H1 (cell line): Measurements from ENCODE around the gene UBE2G2. TPM values are rescaled to one million over a fixed set of nuclear protein-coding genes. Genes with fewer than 3 reads are reported as not detected.

Source experiments
- CTCF ChIA-PET: fragments of 300-600 bp; sonication (Branson Sonifier 250); formaldehyde crosslinking; loops from one replicate; lab custom pipeline; 2021; ENCODE audit not compliant: partially characterized antibody; lab: Charles Lee
- POLR2A ChIA-PET: fragments of 300-600 bp; sonication (Branson Sonifier 250); formaldehyde crosslinking; loops from one replicate; lab custom pipeline; 2021; ENCODE audit warnings: inconsistent platforms; ENCODE audit not compliant: partially characterized antibody; lab: Charles Lee
- DNase-seq, 2 experiments: peaks; one replicate each; pipeline versions ENCODE4 v3.0.0 to v3.0.0-alpha.2; 2010 to 2022; ENCODE audit warnings: low spot score in 2 of 2, low read depth in 1 of 2, mixed read lengths in 1 of 2
- FAIRE-seq: peaks from 2 replicates; lab custom pipeline; 2011; peaks lifted over from hg19 to GRCh38; lab: Jason Lieb, UNC
- H2AFZ ChIP-seq: 2 replicates; pipeline ENCODE4 v1.8.1; 2012; ENCODE audit warnings: low read length, inconsistent platforms
- H2AK5ac ChIP-seq: 2 replicates; pipeline ENCODE4 v1.6.1; 2013; ENCODE audit warnings: low read depth, low read length
- H2BK120ac ChIP-seq: replicated peaks from 2 replicates; pipeline ENCODE3; 2013; ENCODE audit warnings: low read depth, low read length, inconsistent platforms
- H2BK12ac ChIP-seq: 2 replicates; pipeline ENCODE4 v1.6.1; 2013; ENCODE audit warnings: low read depth, low read length
- H2BK15ac ChIP-seq: 2 replicates; pipeline ENCODE4 v1.6.1; 2013; ENCODE audit warnings: low read length
- H2BK20ac ChIP-seq: 2 replicates; pipeline ENCODE4 v1.6.1; 2013; ENCODE audit warnings: low read length
- H2BK5ac ChIP-seq: 2 replicates; pipeline ENCODE4 v1.6.1; 2013; ENCODE audit warnings: low read depth, low read length
- H3K14ac ChIP-seq: 2 replicates; pipeline ENCODE4 v1.6.1; 2013; ENCODE audit warnings: inconsistent platforms; ENCODE audit not compliant: insufficient read length
- H3K18ac ChIP-seq: 2 replicates; pipeline ENCODE4 v1.6.1; 2013; ENCODE audit warnings: low read length; ENCODE audit errors: extremely low read depth
- H3K23ac ChIP-seq: 2 replicates; pipeline ENCODE4 v1.6.1; 2013; ENCODE audit warnings: inconsistent platforms; ENCODE audit not compliant: insufficient read length
- H3K23me2 ChIP-seq: 2 replicates; pipeline ENCODE4 v1.6.1; 2013; ENCODE audit warnings: low read depth, low read length
- H3K27ac ChIP-seq: 2 replicates; pipeline ENCODE4 v1.6.1; 2011; ENCODE audit warnings: low read depth, low read length, inconsistent platforms
- H3K27me3 ChIP-seq, 4 experiments: replicated peaks in 1 of 4; 1 replicate in 1 of 4; 2 replicates in 3 of 4; pipeline versions ENCODE4 v1.6.1 to v1.8.1; 2011 to 2013; ENCODE audit warnings: low read length in 3 of 4, mild to moderate bottlenecking in 3 of 4, inconsistent platforms in 2 of 4, mixed read lengths in 2 of 4, moderate library complexity in 1 of 4; ENCODE audit not compliant: control insufficient read depth in 3 of 4, insufficient read depth in 3 of 4; ENCODE audit errors: extremely low read depth in 1 of 4
- H3K36me3 ChIP-seq, 4 experiments: 2 replicates each; pipeline versions ENCODE4 v1.6.1 to v1.8.1; 2011 to 2013; ENCODE audit warnings: mild to moderate bottlenecking in 4 of 4, low read length in 3 of 4, moderate library complexity in 2 of 4, control low read depth in 1 of 4, inconsistent platforms in 1 of 4; ENCODE audit not compliant: insufficient read depth in 4 of 4, control insufficient read depth in 2 of 4
- H3K4ac ChIP-seq: replicated peaks from 2 replicates; pipeline ENCODE3; 2013; ENCODE audit warnings: low read length, low read depth, mixed read lengths, inconsistent platforms; ENCODE audit not compliant: insufficient read length
- H3K4me1 ChIP-seq, 4 experiments: replicated peaks in 1 of 4; 1 replicate in 1 of 4; 2 replicates in 3 of 4; pipeline versions ENCODE4 v1.6.1 to v1.8.1; 2011 to 2013; ENCODE audit warnings: low read length in 3 of 4, inconsistent platforms in 2 of 4, mixed read lengths in 1 of 4; ENCODE audit not compliant: insufficient read depth in 4 of 4, control insufficient read depth in 3 of 4
- H3K4me2 ChIP-seq, 2 experiments: 2 replicates each; pipeline versions ENCODE4 v1.6.1 to v1.8.1; 2011 to 2013; ENCODE audit warnings: low read depth in 2 of 2, low read length in 2 of 2, control low read depth in 1 of 2, inconsistent platforms in 1 of 2, mild to moderate bottlenecking in 1 of 2; ENCODE audit not compliant: insufficient read depth in 1 of 2
- H3K4me3 ChIP-seq, 4 experiments: fragments of 200-600, 300-600 bp in 1 of 4; sonication (generic), shearing (Covaris generic), sonication (Bioruptor Twin) in 1 of 4; 2 replicates each; pipeline versions ENCODE4 v1.5.1 to v1.8.1; 2011 to 2016; ENCODE audit warnings: low read length in 4 of 4, low read depth in 3 of 4, control low read depth in 2 of 4, inconsistent platforms in 2 of 4, mild to moderate bottlenecking in 2 of 4, mixed read lengths in 1 of 4, moderate library complexity in 1 of 4; ENCODE audit not compliant: insufficient read depth in 2 of 4; ENCODE audit errors: extremely low read depth in 1 of 4
- H3K56ac ChIP-seq: replicated peaks from 2 replicates; pipeline ENCODE3; 2013; ENCODE audit warnings: low read depth, mild to moderate bottlenecking, mixed read lengths, low read length, inconsistent platforms; ENCODE audit not compliant: insufficient read length
- H3K79me1 ChIP-seq: 2 replicates; pipeline ENCODE4 v1.6.1; 2013; ENCODE audit warnings: low read depth, low read length, control low read depth
- H3K79me2 ChIP-seq, 2 experiments: 2 replicates each; pipeline versions ENCODE4 v1.6.1 to v1.8.1; 2012 to 2013; ENCODE audit warnings: low read length in 2 of 2, mild to moderate bottlenecking in 2 of 2, inconsistent platforms in 1 of 2; ENCODE audit not compliant: insufficient read depth in 2 of 2, control insufficient read depth in 1 of 2
- H3K9ac ChIP-seq, 4 experiments: replicated peaks in 1 of 4; 1 replicate in 1 of 4; 2 replicates in 3 of 4; pipeline versions ENCODE4 v1.6.1 to v1.8.1; 2011 to 2013; ENCODE audit warnings: low read depth in 3 of 4, low read length in 3 of 4, control low read depth in 2 of 4, mild to moderate bottlenecking in 2 of 4, moderate library complexity in 2 of 4, inconsistent platforms in 1 of 4; ENCODE audit errors: extremely low read depth in 1 of 4
- H3K9me3 ChIP-seq, 2 experiments: 2 replicates each; pipeline versions ENCODE4 v1.6.1 to v1.8.1; 2012 to 2013; ENCODE audit warnings: mild to moderate bottlenecking in 2 of 2, moderate library complexity in 2 of 2, control low read depth in 1 of 2, inconsistent platforms in 1 of 2, low read depth in 1 of 2, low read length in 1 of 2, mixed read lengths in 1 of 2; ENCODE audit not compliant: insufficient read depth in 2 of 2
- H4K20me1 ChIP-seq, 2 experiments: replicated peaks in 1 of 2; 2 replicates each; pipeline versions ENCODE3 to v1.8.1; 2011 to 2013; ENCODE audit warnings: inconsistent platforms in 2 of 2, low read length in 2 of 2, mild to moderate bottlenecking in 1 of 2; ENCODE audit not compliant: insufficient read depth in 2 of 2, control insufficient read depth in 1 of 2
- H4K5ac ChIP-seq: 2 replicates; pipeline ENCODE4 v1.6.1; 2013; ENCODE audit warnings: low read length, low read depth, mixed read lengths, inconsistent platforms; ENCODE audit not compliant: insufficient read length
- H4K8ac ChIP-seq: 2 replicates; pipeline ENCODE4 v1.8.0; 2013; ENCODE audit warnings: mild to moderate bottlenecking, moderate library complexity, low read length, inconsistent platforms; ENCODE audit not compliant: insufficient read depth; ENCODE audit errors: extremely low read depth
- H4K91ac ChIP-seq: replicated peaks from 2 replicates; pipeline ENCODE3; 2013; ENCODE audit warnings: low read length, mixed read lengths, inconsistent platforms; ENCODE audit not compliant: insufficient read length
- ATF2 ChIP-seq: IDR thresholded peaks from 2 replicates; pipeline ENCODE4 v1.6.1; 2012; ENCODE audit warnings: low read length, inconsistent platforms
- KDM1A ChIP-seq: fragments of 200-600, 300-600 bp; sonication (generic); IDR thresholded peaks from 2 replicates; pipeline ENCODE4 v1.7.1; 2016; ENCODE audit warnings: mild to moderate bottlenecking, low read length, borderline replicate concordance
- WGBS, 2 experiments: shearing (Covaris generic) in 1 of 2; methylation state at CpG; one replicate each; pipeline versions ENCODE4 v1.1.6 to v1.1.7; 2013 to 2015; ENCODE audit warnings: low lambda C conversion rate in 2 of 2, mixed read lengths in 2 of 2, inconsistent platforms in 1 of 2, low coverage in 1 of 2, missing lambda C conversion rate in 1 of 2; ENCODE audit not compliant: insufficient replicate concordance in 2 of 2, insufficient coverage in 1 of 2, insufficient read length in 1 of 2; ENCODE audit errors: extremely low coverage in 1 of 2, missing lambda C conversion rate in 1 of 2; 5-methylcytosine and 5-hydroxymethylcytosine counted together
- polyA plus RNA-seq, 7 experiments: library from polyadenylated mRNA; depleted of rRNA in 3 of 7; stranded (reverse) in 5 of 7; unstranded in 2 of 7; fragments of >200 nt in 5 of 7; fragments of 200-250 nt in 2 of 7; gene quantifications; 1 replicate in 5 of 7; 2 replicates in 1 of 7; 4 replicates in 1 of 7; pipeline versions ENCODE4 v1.2.1 to v1.2.3, GENCODE V29; 2011 to 2013; ENCODE audit warnings: missing spikeins in 2 of 7, mixed read lengths in 2 of 7
- total RNA-seq: library from RNA; stranded (reverse); fragmentation: NEBNext Ultra II Directional; extraction: Animal tissue kit (Norgen Biotek cat#: 25700); gene quantifications from 2 replicates; pipeline ENCODE4 v1.2.1, GENCODE V29; 2021

The UBE2G2 gene
- total and polyA plus RNA-seq, 2 of the 8 experiments (the other 6 are each of a cell fraction or from before 2014, with no cell fraction given): 96.3 to 101 TPM

DNA sequence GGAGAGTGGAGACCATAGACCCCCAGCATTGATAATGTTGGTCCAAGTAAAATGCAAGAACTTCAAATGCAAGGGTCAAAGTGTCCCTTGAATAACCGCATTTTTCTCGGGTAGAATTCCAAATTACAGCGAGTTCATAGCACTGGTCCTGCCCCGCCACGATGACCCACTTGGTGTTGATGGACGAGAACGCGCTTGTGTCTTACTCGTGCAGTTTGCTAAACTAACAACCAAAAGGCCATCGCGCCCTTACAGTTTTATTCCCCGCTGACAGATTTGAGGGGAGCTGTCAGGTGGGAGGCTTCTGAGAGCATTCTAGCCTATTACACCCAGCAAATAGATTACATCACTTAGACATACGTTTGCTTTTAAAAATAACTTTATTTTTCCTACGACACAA, 72.9 kb downstream of the UBE2G2 start:
- Histone ChIP-seq H3K36me3 (no peaks in the 10 kb centered on the region), H3K23ac (no peak overlapping the region), H3K14ac (no peak overlapping the region), H2BK5ac (no peak overlapping the region), H3K27me3 (peaks cover 0 to 8% (median 7%) of the 10 kb centered on the region in 4 experiments; a peak in 6 of 7 replicates), H4K8ac (no peak overlapping the region), H3K4me1 (peaks cover 0 to 5% (median 1%) of the 10 kb centered on the region in 4 experiments; a peak in 4 of 7 replicates), H3K56ac (no peak overlapping the region), H2AFZ (no peak overlapping the region), H2BK12ac (no peak overlapping the region), H3K18ac (no peak overlapping the region), H4K91ac (no peak overlapping the region), H4K5ac (no peak overlapping the region), H2BK120ac (no peak overlapping the region), H2AK5ac (no peak overlapping the region), H3K4ac (no peak overlapping the region), H3K4me2 (no peak overlapping the region), H3K79me2 (no peaks in the 10 kb centered on the region), H2BK15ac (no peak overlapping the region), H3K9ac (no peak overlapping the region), H3K79me1 (no peaks in the 10 kb centered on the region), H3K9me3 (peaks cover 0 to 3% of the 10 kb centered on the region in 2 experiments; a peak in 1 of 4 replicates), H2BK20ac (no peak overlapping the region), H3K23me2 (no peaks in the 10 kb centered on the region), H3K27ac (no peak overlapping the region), H3K4me3 (no peak overlapping the region), H4K20me1 (no peaks in the 10 kb centered on the region)
- TF ChIP-seq KDM1A (no peak), ATF2 (no peak)
- 94% methylated on average over 14 of the region's 14 CpGs; no CpG with 5 or more reads in 1 of the 2 experiments for WGBS, 2 experiments
- POLR2A ChIA-PET: interaction anchor here (0.6 kb wide), 1 partner anchor 73 kb away, joined by 3 read pairs; the partner anchor contains the start of gene UBE2G2
- DNase-seq (no peak), FAIRE-seq (no peak)
- CTCF ChIA-PET: interaction anchor here (1.5 kb wide), 1 partner anchor 20 kb away, joined by 3 read pairs; no protein-coding TSS in a partner anchor
